HepG2 (cell line): Measurements from ENCODE around the gene VGF. TPM values are rescaled to one million over a fixed set of nuclear protein-coding genes. Genes with fewer than 3 reads are reported as not detected.

Experiments used
- CCDC6 ChIP-seq: sonication (generic); formaldehyde crosslinking; IDR thresholded peaks from 2 replicates; pipeline ENCODE4 v1.8.1; 2022; ENCODE audit warnings: mild to moderate bottlenecking, missing genetic modification reagents, moderate library complexity
- HDAC1 ChIP-seq: sonication (generic); formaldehyde crosslinking; IDR thresholded peaks from 2 replicates; pipeline ENCODE4 v1.5.1; 2020; ENCODE audit warnings: mild to moderate bottlenecking, missing genetic modification reagents
- HOXA3 ChIP-seq: sonication (generic); formaldehyde crosslinking; IDR thresholded peaks from 2 replicates; pipeline ENCODE4 v1.5.0; 2020; ENCODE audit warnings: missing genetic modification reagents
- KDM5A ChIP-seq: fragments of 200-600 bp; sonication (generic); IDR thresholded peaks from 2 replicates; pipeline ENCODE4 v1.7.0; 2018; ENCODE audit warnings: antibody characterized with exemption, mild to moderate bottlenecking, low read length, borderline replicate concordance
- RCOR2 ChIP-seq: IDR thresholded peaks from 2 replicates; pipeline ENCODE4 v1.6.1; 2016; ENCODE audit warnings: missing biosample characterization, missing genetic modification reagents
- RFXANK ChIP-seq: IDR thresholded peaks from 2 replicates; pipeline ENCODE4 v1.6.1; 2016
- SOX13 ChIP-seq, 3 experiments: fragments of 450-650 bp in 1 of 3; sonication (generic) in 1 of 3; formaldehyde crosslinking in 1 of 3; IDR thresholded peaks in 2 of 3; conservative IDR thresholded peaks in 1 of 3; 2 replicates each; pipeline versions ENCODE4 v1.5.0 to v1.6.1; 2016 to 2020; ENCODE audit warnings: antibody characterized with exemption in 1 of 3, mild to moderate bottlenecking in 1 of 3, missing compliant biosample characterization in 1 of 3, missing genetic modification reagents in 1 of 3, moderate library complexity in 1 of 3
- SP4 ChIP-seq: sonication (generic); formaldehyde crosslinking; IDR thresholded peaks from 2 replicates; pipeline ENCODE4 v1.8.1; 2023; ENCODE audit warnings: mild to moderate bottlenecking, missing genetic modification reagents
- SPEN ChIP-seq: sonication (generic); formaldehyde crosslinking; IDR thresholded peaks from 2 replicates; pipeline ENCODE4 v1.5.1; 2020; ENCODE audit warnings: low read depth, mild to moderate bottlenecking, missing genetic modification reagents
- TFDP2 ChIP-seq: sonication (generic); formaldehyde crosslinking; IDR thresholded peaks from 2 replicates; pipeline ENCODE4 v1.4.0; 2020; ENCODE audit warnings: missing genetic modification reagents
- XRCC5 ChIP-seq: fragments of 200-400 bp; formaldehyde crosslinking; optimal IDR thresholded peaks from 2 replicates; pipeline ENCODE3; 2017; ENCODE audit warnings: mild to moderate bottlenecking, low read length
- YY1 ChIP-seq: IDR thresholded peaks from 2 replicates; pipeline ENCODE4 v1.6.1; 2011; ENCODE audit warnings: low read length, low read depth, moderate library complexity, mild to moderate bottlenecking; ENCODE audit not compliant: insufficient read depth, insufficient replicate concordance
- ZBTB43 ChIP-seq: sonication (generic); formaldehyde crosslinking; conservative IDR thresholded peaks from 2 replicates; pipeline ENCODE4 v1.4.0; 2020; ENCODE audit warnings: missing genetic modification reagents
- ZC3H4 ChIP-seq: sonication (generic); formaldehyde crosslinking; IDR thresholded peaks from 2 replicates; pipeline ENCODE4 v1.4.0; 2020; ENCODE audit warnings: missing genetic modification reagents, borderline replicate concordance
- ZFP37 ChIP-seq: sonication (generic); formaldehyde crosslinking; IDR thresholded peaks from 2 replicates; pipeline ENCODE4 v1.4.0; 2020; ENCODE audit warnings: missing genetic modification reagents, borderline replicate concordance
- ZFP41 ChIP-seq: sonication (generic); formaldehyde crosslinking; IDR thresholded peaks from 2 replicates; pipeline ENCODE4 v1.4.0; 2020; ENCODE audit warnings: mild to moderate bottlenecking, missing genetic modification reagents, borderline replicate concordance
- ZNF83 ChIP-seq: sonication (generic); formaldehyde crosslinking; IDR thresholded peaks from 2 replicates; pipeline ENCODE4 v1.4.0; 2020; ENCODE audit warnings: missing genetic modification reagents, mild to moderate bottlenecking, borderline replicate concordance
- ZSCAN20 ChIP-seq: sonication (generic); formaldehyde crosslinking; IDR thresholded peaks from 2 replicates; pipeline ENCODE4 v1.4.0; 2020; ENCODE audit warnings: missing genetic modification reagents, mild to moderate bottlenecking, borderline replicate concordance
- ZSCAN25 ChIP-seq: sonication (generic); formaldehyde crosslinking; IDR thresholded peaks from 2 replicates; pipeline ENCODE4 v1.8.0; 2022; ENCODE audit warnings: mild to moderate bottlenecking, missing genetic modification reagents
- polyA plus RNA-seq, 8 experiments: library from polyadenylated mRNA; depleted of rRNA in 3 of 8; stranded (reverse) in 7 of 8; unstranded in 1 of 8; fragments of >200 nt; fragmentation: Illumina TruSeq in 4 of 8; extraction: Trizol in 4 of 8; gene quantifications; 2 replicates each; pipeline versions ENCODE4 v1.2.1 to v1.2.3, GENCODE V29; 2011 to 2016; ENCODE audit warnings: low read depth in 4 of 8, missing spikeins in 1 of 8, mixed read lengths in 1 of 8; ENCODE audit not compliant: insufficient read depth in 1 of 8
- total RNA-seq, 5 experiments: library from RNA; depleted of rRNA; stranded (reverse); fragments of >200 nt; fragmentation: Illumina TruSeq; extraction: Trizol; gene quantifications; 2 replicates each; pipeline ENCODE4 v1.2.3, GENCODE V29; 2016; ENCODE audit warnings: low read depth in 1 of 5
- TF ChIP-seq, protein P1 (sequence below): IDR thresholded peaks from 2 replicates; pipeline ENCODE4 v1.6.1; 2016
- TF ChIP-seq, protein P2 (sequence below): sonication (generic); formaldehyde crosslinking; IDR thresholded peaks from 2 replicates; pipeline ENCODE4 v1.5.0; 2020; ENCODE audit warnings: mild to moderate bottlenecking, missing genetic modification reagents, borderline replicate concordance

VGF gene
- total and polyA plus RNA-seq, 2 of the 13 experiments (the other 11 are each of a cell fraction or from before 2014, with no cell fraction given), result 0.12 to 0.46 TPM

DNA sequence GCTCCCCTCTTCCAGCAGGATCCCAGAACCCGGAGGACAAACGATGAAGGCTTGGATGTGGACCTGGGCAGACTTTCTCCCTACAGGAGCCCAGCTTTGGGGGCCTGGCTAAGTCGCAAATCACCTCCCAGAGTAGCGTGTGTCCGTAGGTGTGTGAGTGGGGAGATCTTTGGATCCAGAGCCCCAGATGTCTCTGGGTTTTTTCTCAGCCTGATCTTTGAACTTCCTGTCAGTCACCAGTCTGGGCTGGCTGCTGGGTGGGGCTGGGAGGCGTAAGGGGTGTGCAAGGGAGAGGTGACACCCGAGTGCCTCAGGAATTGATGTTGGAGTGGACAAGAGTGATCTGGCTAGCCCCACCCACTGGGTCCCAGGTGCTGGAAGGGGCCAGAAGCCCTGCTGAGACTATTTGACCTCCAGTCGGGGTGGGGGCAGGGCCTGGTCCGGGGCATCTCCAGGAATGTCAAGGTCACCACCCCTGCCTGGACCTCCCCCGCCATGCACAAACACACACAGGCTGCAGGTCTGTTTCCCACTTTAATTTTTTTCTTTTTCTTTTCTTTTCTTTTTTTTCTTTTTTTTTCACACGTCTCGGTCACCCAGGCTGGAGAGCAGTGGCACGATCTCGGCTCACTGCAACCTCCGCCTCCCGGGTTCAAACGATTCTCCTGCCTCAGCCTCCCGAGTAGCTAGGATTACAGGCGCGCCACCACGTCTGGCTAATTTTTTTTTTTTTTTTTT is 35.7 kb upstream of the VGF start, which contains the start of gene MOGAT3 (continued):
- TF ChIP-seq ZBTB43 (peak; percentile 99), ZFP37 (CRISPR knock-in tag) (peak; percentile 74; the same call in 1 of the 2 replicates), CCDC6 (CRISPR knock-in tag) (0 out of 2 replicates have a peak, but pooled peaks have one; percentile 51), ZFP41 (CRISPR knock-in tag) (no peak), RCOR2 (peak; percentile 70; the same call in 1 of the 2 replicates), SP4 (no peak), TFDP2 (CRISPR knock-in tag) (peak; percentile 29), HDAC1 (CRISPR knock-in tag) (peak; percentile 93), ZSCAN25 (0 out of 2 replicates have a peak, but pooled peaks have one; percentile 54), XRCC5 (peak; percentile 40), SPEN (peak; percentile 76; the same call in 1 of the 2 replicates), RFXANK (CRISPR knock-in tag) (peak; percentile 60; the same call in 1 of the 2 replicates), YY1 (peak; percentile 26), SOX13 (IDR thresholded peaks at IDR 0.05) (0 out of 2 replicates have a peak, but pooled peaks have one; percentile 40), SOX13 (CRISPR knock-in tag; conservative IDR thresholded peaks at IDR 0.05 in 1 of 2, IDR thresholded peaks at IDR 0.05 in 1 of 2) (peak in 1 of 2 experiments; percentile 63; a peak in 2 of 4 replicates), ZSCAN20 (0 out of 2 replicates have a peak, but pooled peaks have one; percentile 31), ZNF83 (CRISPR knock-in tag) (no peak), HOXA3 (peak; percentile 81), KDM5A (peak; percentile 74; the same call in 1 of the 2 replicates), ZC3H4 (peak; percentile 65; the same call in 1 of the 2 replicates)
- TF ChIP-seq, protein P1, sequence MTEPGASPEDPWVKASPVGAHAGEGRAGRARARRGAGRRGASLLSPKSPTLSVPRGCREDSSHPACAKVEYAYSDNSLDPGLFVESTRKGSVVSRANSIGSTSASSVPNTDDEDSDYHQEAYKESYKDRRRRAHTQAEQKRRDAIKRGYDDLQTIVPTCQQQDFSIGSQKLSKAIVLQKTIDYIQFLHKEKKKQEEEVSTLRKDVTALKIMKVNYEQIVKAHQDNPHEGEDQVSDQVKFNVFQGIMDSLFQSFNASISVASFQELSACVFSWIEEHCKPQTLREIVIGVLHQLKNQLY (CRISPR knock-in tag), result peak; percentile 62
- TF ChIP-seq, protein P2, sequence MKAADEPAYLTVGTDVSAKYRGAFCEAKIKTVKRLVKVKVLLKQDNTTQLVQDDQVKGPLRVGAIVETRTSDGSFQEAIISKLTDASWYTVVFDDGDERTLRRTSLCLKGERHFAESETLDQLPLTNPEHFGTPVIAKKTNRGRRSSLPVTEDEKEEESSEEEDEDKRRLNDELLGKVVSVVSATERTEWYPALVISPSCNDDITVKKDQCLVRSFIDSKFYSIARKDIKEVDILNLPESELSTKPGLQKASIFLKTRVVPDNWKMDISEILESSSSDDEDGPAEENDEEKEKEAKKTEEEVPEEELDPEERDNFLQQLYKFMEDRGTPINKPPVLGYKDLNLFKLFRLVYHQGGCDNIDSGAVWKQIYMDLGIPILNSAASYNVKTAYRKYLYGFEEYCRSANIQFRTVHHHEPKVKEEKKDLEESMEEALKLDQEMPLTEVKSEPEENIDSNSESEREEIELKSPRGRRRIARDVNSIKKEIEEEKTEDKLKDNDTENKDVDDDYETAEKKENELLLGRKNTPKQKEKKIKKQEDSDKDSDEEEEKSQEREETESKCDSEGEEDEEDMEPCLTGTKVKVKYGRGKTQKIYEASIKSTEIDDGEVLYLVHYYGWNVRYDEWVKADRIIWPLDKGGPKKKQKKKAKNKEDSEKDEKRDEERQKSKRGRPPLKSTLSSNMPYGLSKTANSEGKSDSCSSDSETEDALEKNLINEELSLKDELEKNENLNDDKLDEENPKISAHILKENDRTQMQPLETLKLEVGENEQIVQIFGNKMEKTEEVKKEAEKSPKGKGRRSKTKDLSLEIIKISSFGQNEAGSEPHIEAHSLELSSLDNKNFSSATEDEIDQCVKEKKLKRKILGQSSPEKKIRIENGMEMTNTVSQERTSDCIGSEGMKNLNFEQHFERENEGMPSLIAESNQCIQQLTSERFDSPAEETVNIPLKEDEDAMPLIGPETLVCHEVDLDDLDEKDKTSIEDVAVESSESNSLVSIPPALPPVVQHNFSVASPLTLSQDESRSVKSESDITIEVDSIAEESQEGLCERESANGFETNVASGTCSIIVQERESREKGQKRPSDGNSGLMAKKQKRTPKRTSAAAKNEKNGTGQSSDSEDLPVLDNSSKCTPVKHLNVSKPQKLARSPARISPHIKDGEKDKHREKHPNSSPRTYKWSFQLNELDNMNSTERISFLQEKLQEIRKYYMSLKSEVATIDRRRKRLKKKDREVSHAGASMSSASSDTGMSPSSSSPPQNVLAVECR (CRISPR knock-in tag), result peak; percentile 69
